Fibroblast of lung (primary cell): ENCODE data around the gene ZFAND2A. TPM values are rescaled to one million over a fixed set of nuclear protein-coding genes. Genes with fewer than 3 reads are reported as not detected.

Experiments
- DNase-seq, 2 donors: peaks; one replicate each; pipeline versions ENCODE4 v3.0.0 to v3.0.0-alpha.2; 2010; ENCODE audit warnings: low read depth in 2 of 2
- H2AFZ ChIP-seq: 2 replicates; pipeline ENCODE4 v1.5.1; 2012; ENCODE audit warnings: low read length, control low read depth, inconsistent platforms
- H3K27ac ChIP-seq: 2 replicates; pipeline ENCODE4 v1.5.1; 2011; ENCODE audit warnings: low read length, control low read depth; ENCODE audit not compliant: insufficient read depth
- H3K27me3 ChIP-seq: 2 replicates; pipeline ENCODE4 v1.5.1; 2011; ENCODE audit warnings: mild to moderate bottlenecking, low read length; ENCODE audit not compliant: control insufficient read depth, insufficient read depth
- H3K36me3 ChIP-seq: 2 replicates; pipeline ENCODE4 v1.5.1; 2011; ENCODE audit warnings: low read length; ENCODE audit not compliant: control insufficient read depth, insufficient read depth
- H3K4me1 ChIP-seq: 2 replicates; pipeline ENCODE4 v1.5.1; 2011; ENCODE audit warnings: low read length; ENCODE audit not compliant: control insufficient read depth, insufficient read depth; ENCODE audit errors: extremely low read depth
- H3K4me2 ChIP-seq: 2 replicates; pipeline ENCODE4 v1.5.1; 2011; ENCODE audit warnings: low read length, control low read depth; ENCODE audit not compliant: insufficient read depth; ENCODE audit errors: extremely low read depth
- H3K4me3 ChIP-seq, 4 experiments: fragments of 200-600 bp in 1 of 4; sonication (generic) in 1 of 4; replicated peaks in 1 of 4; 2 replicates each; pipeline ENCODE4 v1.5.1; 2011 to 2016; ENCODE audit warnings: low read length in 4 of 4, low read depth in 3 of 4, mild to moderate bottlenecking in 3 of 4, control low read depth in 2 of 4, inconsistent platforms in 1 of 4, mixed read lengths in 1 of 4; ENCODE audit not compliant: insufficient read depth in 1 of 4; ENCODE audit errors: control extremely low read depth in 1 of 4
- H3K79me2 ChIP-seq: 2 replicates; pipeline ENCODE4 v1.5.1; 2012; ENCODE audit warnings: mild to moderate bottlenecking, low read length, inconsistent platforms; ENCODE audit not compliant: control insufficient read depth, insufficient read depth
- H3K9ac ChIP-seq: 2 replicates; pipeline ENCODE4 v1.5.1; 2011; ENCODE audit warnings: mild to moderate bottlenecking, low read length, control low read depth; ENCODE audit not compliant: insufficient read depth
- H3K9me3 ChIP-seq: 2 replicates; pipeline ENCODE4 v1.5.1; 2012; ENCODE audit warnings: low read depth, low read length; ENCODE audit not compliant: control insufficient read depth, insufficient read depth
- H4K20me1 ChIP-seq: 2 replicates; pipeline ENCODE4 v1.5.1; 2011; ENCODE audit warnings: low read length; ENCODE audit not compliant: control insufficient read depth, insufficient read depth; ENCODE audit errors: extremely low read depth
- EZH2 ChIP-seq: IDR thresholded peaks from 2 replicates; pipeline ENCODE4 v1.5.1; 2012; ENCODE audit warnings: low read length, control low read depth, mild to moderate bottlenecking; ENCODE audit errors: missing control alignments
- polyA plus RNA-seq, 2 donors: library from polyadenylated mRNA; depleted of rRNA in 1 of 2; stranded (reverse) in 1 of 2; unstranded in 1 of 2; fragments of >200 nt; gene quantifications; 2 replicates each; pipeline ENCODE4 v1.2.1, GENCODE V29; 2011 to 2012; ENCODE audit warnings: missing spikeins in 1 of 2
- total RNA-seq: library from RNA; depleted of rRNA; stranded (reverse); fragments of >200 nt; gene quantifications from 2 replicates; pipeline ENCODE4 v1.2.1, GENCODE V29; 2014
- TF ChIP-seq, protein P1 (sequence below), 2 donors: IDR thresholded peaks in 1 of 2; conservative IDR thresholded peaks in 1 of 2; 1 replicate in 1 of 2; 2 replicates in 1 of 2; pipeline ENCODE4 v1.5.1; 2011 to 2012; ENCODE audit warnings: low read length in 2 of 2, control low read depth in 1 of 2, inconsistent platforms in 1 of 2, low read depth in 1 of 2, mild to moderate bottlenecking in 1 of 2

The ZFAND2A gene
- total and polyA plus RNA-seq, 2 donors (not counting 1 experiment from before 2014, with no cell fraction given), result 20.5 to 35.1 TPM

DNA sequence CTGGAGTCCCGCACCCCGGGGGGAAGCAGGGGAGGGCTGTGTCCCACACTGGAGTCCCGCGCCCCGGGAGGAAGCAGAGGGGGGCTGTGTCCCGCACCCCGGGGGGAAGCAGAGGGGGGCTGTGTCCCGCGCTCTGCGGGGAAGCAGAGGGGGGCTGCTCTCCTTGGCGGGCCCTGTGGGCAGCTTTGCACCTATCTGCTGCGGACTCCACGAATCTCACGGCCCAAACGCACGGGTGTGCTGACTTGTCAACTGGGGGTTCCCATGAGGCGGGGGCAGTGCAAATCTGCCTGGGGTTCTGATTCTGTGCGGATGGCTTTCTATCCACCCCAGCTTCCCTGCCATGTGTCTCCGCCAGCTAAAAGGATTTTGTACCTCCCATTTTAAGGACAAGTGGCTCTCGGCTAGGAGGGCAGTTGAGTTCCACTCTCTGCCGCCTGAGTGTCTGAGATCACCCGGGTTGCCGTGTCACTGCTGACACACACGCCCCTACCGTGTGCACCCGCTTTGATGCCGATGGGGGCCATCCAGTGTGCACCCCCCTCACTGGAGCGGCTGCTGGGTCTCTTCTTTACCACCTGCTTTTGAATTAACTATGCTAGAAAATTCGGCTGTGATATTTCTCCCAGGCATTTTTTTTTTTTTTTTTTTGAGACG is 51.6 kb downstream of the ZFAND2A start:
- Histone ChIP-seq H3K79me2 (no peaks in the 10 kb centered on the region), H4K20me1 (no peaks in the 10 kb centered on the region), H3K27me3 (no peaks in the 10 kb centered on the region), H3K4me1 (no peaks in the 10 kb centered on the region), H3K4me2 (no peak overlapping the region), H3K9me3 (no peaks in the 10 kb centered on the region), H3K9ac (no peak overlapping the region), H3K4me3 (no peak overlapping the region), H3K27ac (no peak overlapping the region), H2AFZ (no peak overlapping the region), H3K36me3 (no peaks in the 10 kb centered on the region)
- TF ChIP-seq EZH2, result no peak
- TF ChIP-seq, protein P1, sequence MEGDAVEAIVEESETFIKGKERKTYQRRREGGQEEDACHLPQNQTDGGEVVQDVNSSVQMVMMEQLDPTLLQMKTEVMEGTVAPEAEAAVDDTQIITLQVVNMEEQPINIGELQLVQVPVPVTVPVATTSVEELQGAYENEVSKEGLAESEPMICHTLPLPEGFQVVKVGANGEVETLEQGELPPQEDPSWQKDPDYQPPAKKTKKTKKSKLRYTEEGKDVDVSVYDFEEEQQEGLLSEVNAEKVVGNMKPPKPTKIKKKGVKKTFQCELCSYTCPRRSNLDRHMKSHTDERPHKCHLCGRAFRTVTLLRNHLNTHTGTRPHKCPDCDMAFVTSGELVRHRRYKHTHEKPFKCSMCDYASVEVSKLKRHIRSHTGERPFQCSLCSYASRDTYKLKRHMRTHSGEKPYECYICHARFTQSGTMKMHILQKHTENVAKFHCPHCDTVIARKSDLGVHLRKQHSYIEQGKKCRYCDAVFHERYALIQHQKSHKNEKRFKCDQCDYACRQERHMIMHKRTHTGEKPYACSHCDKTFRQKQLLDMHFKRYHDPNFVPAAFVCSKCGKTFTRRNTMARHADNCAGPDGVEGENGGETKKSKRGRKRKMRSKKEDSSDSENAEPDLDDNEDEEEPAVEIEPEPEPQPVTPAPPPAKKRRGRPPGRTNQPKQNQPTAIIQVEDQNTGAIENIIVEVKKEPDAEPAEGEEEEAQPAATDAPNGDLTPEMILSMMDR (conservative IDR thresholded peaks at IDR 0.05 in 1 of 2, IDR thresholded peaks at IDR 0.05 in 1 of 2; ENCODE audit: low read depth in 1 of 2, low read length in 2 of 2), result no peak
- no peak for DNase-seq

DNA sequence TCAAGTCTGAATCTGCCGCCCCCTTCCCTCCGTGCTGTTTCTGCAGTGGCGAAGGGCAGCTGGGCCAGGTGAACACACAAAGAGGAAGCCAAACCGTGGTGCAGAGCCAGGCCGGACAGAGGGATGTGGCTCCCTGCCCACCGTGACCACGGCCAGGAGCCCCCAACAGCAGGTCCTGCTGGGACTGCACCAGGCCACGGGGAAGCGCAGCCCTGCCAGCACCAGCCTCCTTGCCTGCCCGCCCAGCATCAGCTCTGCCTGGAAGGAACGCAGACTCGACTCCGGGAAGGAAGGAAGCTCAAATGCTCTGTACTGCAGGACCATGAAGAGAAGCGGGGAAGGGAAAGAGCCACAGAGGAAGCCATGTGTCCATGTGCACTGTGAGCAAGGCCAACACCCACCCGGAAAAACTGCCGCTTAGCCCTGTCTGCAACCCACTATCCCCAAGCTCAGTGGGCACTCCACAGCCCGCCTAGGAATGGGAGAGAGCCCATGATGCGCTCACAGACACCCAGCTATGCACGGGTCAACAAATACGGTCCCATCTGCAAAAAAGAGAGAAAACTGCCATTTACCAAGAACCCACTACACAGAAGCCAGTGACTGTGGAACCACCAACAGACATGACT is 53.1 kb downstream of the ZFAND2A start:
- DNase-seq, result no peak
- H2AFZ ChIP-seq, result no peak overlapping the region
- no peak overlapping the region for H3K9ac ChIP-seq
- H3K27ac ChIP-seq, result no peak overlapping the region
- no peaks in the 10 kb centered on the region for H3K9me3 ChIP-seq
- H3K79me2 ChIP-seq, result no peaks in the 10 kb centered on the region
- no peaks in the 10 kb centered on the region for H4K20me1 ChIP-seq
- H3K36me3 ChIP-seq, result no peaks in the 10 kb centered on the region
- no peak overlapping the region for H3K4me2 ChIP-seq
- no peaks in the 10 kb centered on the region for H3K27me3 ChIP-seq
- TF ChIP-seq, protein P1 (conservative IDR thresholded peaks at IDR 0.05 in 1 of 2, IDR thresholded peaks at IDR 0.05 in 1 of 2; ENCODE audit: low read depth in 1 of 2, low read length in 2 of 2), result no peak
- no peak for TF ChIP-seq EZH2
- H3K4me3 ChIP-seq, result no peak overlapping the region
- H3K4me1 ChIP-seq, result no peaks in the 10 kb centered on the region

DNA sequence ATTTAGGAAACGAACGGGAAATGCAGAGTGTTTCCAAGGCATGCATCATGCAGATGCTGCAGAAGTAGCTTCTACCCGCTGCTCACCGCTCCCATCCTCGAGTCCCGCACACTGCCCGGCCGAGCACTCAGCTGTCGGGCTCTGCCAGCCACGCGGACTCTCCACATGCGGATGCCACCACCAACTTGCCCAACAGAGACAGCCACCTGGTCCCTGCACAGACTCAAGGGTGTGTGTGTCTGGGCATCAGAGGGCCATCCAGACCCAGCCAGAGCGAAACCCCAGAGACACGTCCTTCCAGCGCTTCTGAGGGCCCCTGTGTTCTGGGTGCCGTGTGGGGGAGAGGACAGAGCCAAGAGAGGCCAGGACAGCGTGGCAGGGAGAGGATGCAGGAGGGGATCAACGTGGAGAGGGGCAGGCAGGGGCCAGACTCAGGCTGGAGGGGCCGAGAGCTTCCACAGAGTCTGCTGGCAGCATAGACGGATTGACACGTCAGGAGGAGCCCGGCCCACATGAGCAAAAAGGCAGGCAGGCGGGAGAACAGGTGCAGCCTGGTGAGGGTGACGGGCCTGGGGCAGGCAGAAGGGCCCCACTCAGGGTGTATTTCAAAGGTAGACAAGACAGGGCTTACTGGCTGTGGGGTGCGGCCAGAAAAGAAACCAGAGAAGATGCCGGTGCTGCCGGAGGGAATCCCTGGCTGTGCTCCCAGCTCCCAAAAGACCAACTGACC is 53.8 kb downstream of the ZFAND2A start:
- H3K9ac ChIP-seq, result no peak overlapping the region
- H2AFZ ChIP-seq, result no peak overlapping the region
- no peaks in the 10 kb centered on the region for H3K4me1 ChIP-seq
- H3K4me2 ChIP-seq, result no peak overlapping the region
- H3K27ac ChIP-seq, result no peak overlapping the region
- no peaks in the 10 kb centered on the region for H3K36me3 ChIP-seq
- H4K20me1 ChIP-seq, result no peaks in the 10 kb centered on the region
- no peak overlapping the region for H3K4me3 ChIP-seq
- H3K79me2 ChIP-seq, result no peaks in the 10 kb centered on the region
- no peak for TF ChIP-seq EZH2
- TF ChIP-seq, protein P1 (conservative IDR thresholded peaks at IDR 0.05 in 1 of 2, IDR thresholded peaks at IDR 0.05 in 1 of 2; ENCODE audit: low read depth in 1 of 2, low read length in 2 of 2), result no peak
- no peaks in the 10 kb centered on the region for H3K27me3 ChIP-seq
- no peaks in the 10 kb centered on the region for H3K9me3 ChIP-seq
- no peak for DNase-seq
